PC-3 (cell line): Measurements from ENCODE around the gene RASSF4. TPM values are rescaled to one million over a fixed set of nuclear protein-coding genes. Genes with fewer than 3 reads are reported as not detected.

Source experiments
- ATAC-seq: fragments of 200-7000 bp; cut with Tn5 transposase; 2 replicates; pipeline ENCODE4 v1.9.1; 2020; ENCODE audit warnings: mild to moderate bottlenecking, moderate library complexity
- BruUV-seq: library from RNA; stranded (reverse); fragments of 400-500 nt; replicated peaks from 2 replicates; lab custom pipeline; 2021; lab: Mats Ljungman, UMichigan
- CTCF ChIA-PET: fragments of 300-600 bp; sonication (Branson Sonifier 250); formaldehyde crosslinking; loops from one replicate; lab custom pipeline; 2022; ENCODE audit warnings: antibody characterized with exemption; lab: Charles Lee
- POLR2A ChIA-PET: fragments of 300-600 bp; sonication (Branson Sonifier 250); formaldehyde crosslinking; loops from one replicate; lab custom pipeline; 2022; ENCODE audit warnings: antibody characterized with exemption; ENCODE audit not compliant: unreplicated experiment; lab: Charles Lee
- DNase-seq: peaks from one replicate; pipeline ENCODE4 v3.0.0-alpha.2; 2015
- H2AFZ ChIP-seq: fragments of 300-600 bp; sonication (generic); 2 replicates; pipeline ENCODE4 v1.6.0; 2016; ENCODE audit warnings: antibody characterized with exemption, low read length
- H3F3A ChIP-seq: fragments of 300-600 bp; sonication (generic); one replicate; pipeline ENCODE4 v1.6.0; 2017; ENCODE audit warnings: antibody characterized with exemption, low read length, control low read depth, mild to moderate bottlenecking; ENCODE audit not compliant: unreplicated experiment
- H3K27ac ChIP-seq: fragments of 300-600 bp; sonication (generic); 2 replicates; pipeline ENCODE4 v1.5.1; 2016; ENCODE audit warnings: mild to moderate bottlenecking, low read length
- H3K27me3 ChIP-seq: fragments of 300-600 bp; sonication (generic); 2 replicates; pipeline ENCODE4 v1.6.1; 2016; ENCODE audit warnings: low read length, mixed read lengths
- H3K36me3 ChIP-seq: fragments of 300-600 bp; sonication (generic); 2 replicates; pipeline ENCODE4 v1.6.1; 2016; ENCODE audit warnings: low read depth, mixed run types, low read length, mixed read lengths
- H3K4me1 ChIP-seq: fragments of 300-600 bp; sonication (generic); 2 replicates; pipeline ENCODE4 v1.5.1; 2016; ENCODE audit warnings: low read length; ENCODE audit not compliant: insufficient read depth
- H3K4me2 ChIP-seq: fragments of 300-600 bp; sonication (generic); 2 replicates; pipeline ENCODE4 v1.6.0; 2016; ENCODE audit warnings: low read length
- H3K4me3 ChIP-seq: fragments of 300-600 bp; sonication (generic); 2 replicates; pipeline ENCODE4 v1.5.1; 2016; ENCODE audit warnings: mild to moderate bottlenecking, low read length, mixed read lengths
- H3K79me2 ChIP-seq: fragments of 300-600 bp; sonication (generic); 2 replicates; pipeline ENCODE4 v1.6.1; 2017; ENCODE audit warnings: low read length, mixed read lengths
- H3K9ac ChIP-seq: fragments of 300-600 bp; sonication (generic); 2 replicates; pipeline ENCODE4 v1.6.0; 2016; ENCODE audit warnings: mild to moderate bottlenecking, low read length
- H3K9me2 ChIP-seq: fragments of 300-600 bp; sonication (generic); replicated peaks from 2 replicates; pipeline ENCODE4 v1.6.1; 2016; ENCODE audit warnings: mixed run types, low read length, mixed read lengths
- H3K9me3 ChIP-seq: fragments of 300-600 bp; sonication (generic); 2 replicates; pipeline ENCODE4 v1.6.1; 2016; ENCODE audit warnings: low read length, mixed read lengths
- H4K20me1 ChIP-seq: fragments of 300-600 bp; sonication (generic); 2 replicates; pipeline ENCODE4 v1.6.1; 2016; ENCODE audit warnings: low read length, mixed read lengths
- CTCF ChIP-seq: fragments of 300-600 bp; sonication (generic); conservative IDR thresholded peaks from 2 replicates; pipeline ENCODE4 v1.5.1; 2017; ENCODE audit warnings: antibody characterized with exemption, low read depth, mild to moderate bottlenecking, low read length
- EZH2 ChIP-seq: fragments of 300-600 bp; sonication (generic); IDR thresholded peaks from one replicate; pipeline ENCODE4 v1.6.1; 2017; ENCODE audit warnings: antibody characterized with exemption, mild to moderate bottlenecking, low read length; ENCODE audit not compliant: unreplicated experiment
- EZH2phosphoT487 ChIP-seq: fragments of 300-600 bp; sonication (generic); IDR thresholded peaks from 2 replicates; pipeline ENCODE4 v1.6.1; 2018; ENCODE audit warnings: mild to moderate bottlenecking, antibody characterized with exemption, low read length, borderline replicate concordance
- intact Hi-C: fragments of 100-400 bp; cut with micrococcal nuclease; formaldehyde crosslinking; loops from 2 replicates; pipeline ENCODE4 v1.9.0; 2023
- total RNA-seq: library from RNA; depleted of rRNA; stranded (reverse); fragments of >200 nt; gene quantifications from 2 replicates; pipeline ENCODE4 v1.2.3, GENCODE V29; 2014

The RASSF4 gene
- total RNA-seq, 1 experiment from 2014 or later = 8.7 TPM

DNA sequence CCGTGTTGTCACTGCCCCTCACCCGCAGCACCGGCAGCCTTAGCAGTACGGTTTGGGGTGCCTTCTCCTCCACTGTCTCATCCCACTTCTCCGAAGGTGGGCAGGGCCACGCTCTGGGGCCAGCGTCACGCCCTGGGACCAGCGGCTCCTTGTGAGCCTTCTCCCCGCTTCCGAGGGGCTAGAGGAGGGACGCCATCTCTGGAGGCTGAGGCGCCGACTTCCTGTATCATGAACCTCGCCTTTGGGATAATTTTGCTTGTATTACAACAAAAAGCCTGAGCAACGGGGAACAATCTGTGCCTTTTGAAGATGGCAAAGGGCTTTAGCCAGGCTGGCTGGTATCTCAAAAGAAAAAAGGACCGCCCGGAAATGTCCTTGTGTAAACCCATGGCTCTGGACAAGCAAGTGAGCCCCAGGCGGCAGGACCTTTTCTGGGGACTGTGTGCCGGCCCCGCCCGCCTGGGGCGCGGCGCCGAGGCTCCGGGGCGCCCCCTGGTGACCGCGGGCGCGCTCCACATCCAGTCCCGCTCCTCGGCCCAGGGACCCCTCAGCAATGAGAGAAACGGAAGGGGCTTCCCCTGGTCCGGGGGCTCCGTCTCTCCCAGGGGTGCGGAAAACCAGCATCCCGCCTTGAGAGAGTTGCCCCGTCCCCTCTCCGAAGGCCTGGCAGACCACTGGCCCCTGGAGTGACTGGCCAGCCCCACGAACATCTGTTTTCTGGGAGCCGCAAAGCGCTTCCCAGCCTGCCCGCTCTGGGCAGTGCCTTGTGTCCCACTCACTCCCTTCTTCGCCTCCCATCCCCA lies 15.2 kb downstream of the RASSF4 start:
- peak overlapping the region; percentile 28 for H3K27ac ChIP-seq
- H4K20me1 ChIP-seq = no peaks in the 10 kb centered on the region
- ATAC-seq (peak; percentile 79), DNase-seq (peak; percentile 74)
- peaks cover 47% of the 10 kb centered on the region for H3K4me1 ChIP-seq
- H3K9ac ChIP-seq = peak overlapping the region; percentile 78
- no peaks in the 10 kb centered on the region for H3K27me3 ChIP-seq
- no peaks in the 10 kb centered on the region for H3K9me3 ChIP-seq
- BruUV-seq = no TSS peak
- H3K79me2 ChIP-seq = 0 out of 2 replicates have a peak, but pooled peaks cover 19% of the 10 kb centered on the region
- H3K4me2 ChIP-seq = peak overlapping the region; percentile 100
- H2AFZ ChIP-seq = peak overlapping the region; percentile 100
- POLR2A ChIA-PET = no interaction called here
- H3K4me3 ChIP-seq = peak overlapping the region; percentile 91
- CTCF ChIA-PET = no interaction called here
- H3K9me2 ChIP-seq = no peaks in the 10 kb centered on the region
- intact Hi-C loops = loop anchor here (1.0 kb wide), 2 partner anchors 16 to 43 kb away; partner anchors contain the start of gene RASSF4
- H3K36me3 ChIP-seq = no peaks in the 10 kb centered on the region
- H3F3A ChIP-seq = no peaks in the 10 kb centered on the region
- TF ChIP-seq EZH2 (no peak), CTCF (peak; percentile 98), EZH2phosphoT487 (no peak)

GRCh38 chr10:44975431-44976331 lies 16.1 kb downstream of the RASSF4 start:
- no peaks in the 10 kb centered on the region for H3K27me3 ChIP-seq
- no peaks in the 10 kb centered on the region for H3K36me3 ChIP-seq
- H3K27ac ChIP-seq = no peak overlapping the region
- no peak for ATAC-seq
- no peak overlapping the region for H2AFZ ChIP-seq
- H3F3A ChIP-seq = no peaks in the 10 kb centered on the region
- H3K79me2 ChIP-seq = 0 out of 2 replicates have a peak, but pooled peaks cover 19% of the 10 kb centered on the region
- CTCF ChIA-PET = interaction anchor here (0.6 kb wide), 2 partner anchors 10 to 43 kb away, joined by 3 read pairs; no protein-coding TSS in a partner anchor
- no peak overlapping the region for H3K4me3 ChIP-seq
- no peaks in the 10 kb centered on the region for H4K20me1 ChIP-seq
- H3K9me2 ChIP-seq = no peaks in the 10 kb centered on the region
- peak overlapping the region; percentile 50 for H3K4me2 ChIP-seq
- no peaks in the 10 kb centered on the region for H3K9me3 ChIP-seq
- TF ChIP-seq EZH2phosphoT487 = no peak
- TF ChIP-seq CTCF = no peak
- TF ChIP-seq EZH2 = no peak
- POLR2A ChIA-PET = no interaction called here
- no peak overlapping the region for H3K9ac ChIP-seq
- intact Hi-C loops = loop anchor here (1.0 kb wide), 2 partner anchors 16 to 43 kb away; partner anchors contain the start of gene RASSF4
- no TSS peak for BruUV-seq
- peak; percentile 75 for DNase-seq
- H3K4me1 ChIP-seq = peaks cover 55% of the 10 kb centered on the region
